ENCODE measurements around the gene NSD2.

DNA sequence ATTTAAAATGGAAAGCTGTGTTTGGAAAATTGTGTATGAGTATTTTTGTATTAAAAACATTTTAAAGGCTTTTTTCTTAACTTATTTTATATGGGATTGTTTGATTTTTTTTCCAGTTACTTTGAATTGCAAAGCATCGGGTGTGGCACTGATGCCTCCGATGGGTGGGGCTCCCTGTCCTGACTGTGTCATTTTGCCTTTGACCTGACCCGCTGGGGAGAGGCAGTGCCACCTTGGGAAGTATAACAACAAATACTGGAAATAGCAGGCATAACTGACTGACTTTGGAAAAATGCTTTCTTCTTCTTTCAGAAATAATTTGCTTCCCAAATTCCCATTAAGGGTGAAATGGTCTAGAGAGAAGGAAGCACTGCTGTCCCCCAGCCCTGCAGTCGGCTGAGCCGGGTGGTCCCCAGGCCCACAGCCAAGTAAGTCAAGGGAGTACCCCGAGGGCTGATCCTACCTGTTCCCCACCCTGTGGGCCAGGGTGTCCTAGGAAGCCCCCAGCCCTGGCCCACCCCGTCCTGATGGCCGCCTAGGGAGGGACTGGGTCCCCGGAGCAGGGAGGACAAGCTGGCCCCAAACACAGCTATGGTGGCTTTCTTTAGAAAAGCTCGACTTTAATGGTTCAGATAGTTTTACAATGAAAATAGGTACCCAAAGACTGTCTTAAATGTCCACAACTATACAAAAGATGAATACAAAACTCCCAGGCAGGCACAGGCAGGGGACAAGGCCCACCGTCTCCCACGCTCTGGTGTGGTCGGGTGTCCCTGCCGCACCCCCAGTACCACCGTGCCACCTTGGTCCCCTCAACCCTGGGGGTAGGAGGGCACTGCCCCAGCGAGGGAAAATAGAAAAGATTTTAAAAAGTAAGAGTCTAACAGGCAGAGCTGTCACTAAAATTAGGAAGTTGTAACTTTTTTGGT lies 111.2 kb downstream of the NSD2 start:
- TF ChIP-seq, protein P1, sequence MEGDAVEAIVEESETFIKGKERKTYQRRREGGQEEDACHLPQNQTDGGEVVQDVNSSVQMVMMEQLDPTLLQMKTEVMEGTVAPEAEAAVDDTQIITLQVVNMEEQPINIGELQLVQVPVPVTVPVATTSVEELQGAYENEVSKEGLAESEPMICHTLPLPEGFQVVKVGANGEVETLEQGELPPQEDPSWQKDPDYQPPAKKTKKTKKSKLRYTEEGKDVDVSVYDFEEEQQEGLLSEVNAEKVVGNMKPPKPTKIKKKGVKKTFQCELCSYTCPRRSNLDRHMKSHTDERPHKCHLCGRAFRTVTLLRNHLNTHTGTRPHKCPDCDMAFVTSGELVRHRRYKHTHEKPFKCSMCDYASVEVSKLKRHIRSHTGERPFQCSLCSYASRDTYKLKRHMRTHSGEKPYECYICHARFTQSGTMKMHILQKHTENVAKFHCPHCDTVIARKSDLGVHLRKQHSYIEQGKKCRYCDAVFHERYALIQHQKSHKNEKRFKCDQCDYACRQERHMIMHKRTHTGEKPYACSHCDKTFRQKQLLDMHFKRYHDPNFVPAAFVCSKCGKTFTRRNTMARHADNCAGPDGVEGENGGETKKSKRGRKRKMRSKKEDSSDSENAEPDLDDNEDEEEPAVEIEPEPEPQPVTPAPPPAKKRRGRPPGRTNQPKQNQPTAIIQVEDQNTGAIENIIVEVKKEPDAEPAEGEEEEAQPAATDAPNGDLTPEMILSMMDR (IDR thresholded peaks at IDR 0.05; ENCODE audit: borderline replicate concordance, extremely low read depth, low read length, poor library complexity, severe bottlenecking) = no peak
- no peak for TF ChIP-seq EZH2 (IDR thresholded peaks at IDR 0.05; ENCODE audit: borderline replicate concordance, low read depth, low read length, severe bottlenecking)

All from DND-41 (cell line).